Lung microvascular endothelial cell (primary cell): Measurements from ENCODE around the gene LRP1B. TPM values are rescaled to one million over a fixed set of nuclear protein-coding genes. Genes with fewer than 3 reads are reported as not detected.
"Not testable (repeated sequence)": the region's sequence is repeated elsewhere in the genome, so short reads cannot be mapped to it uniquely, and the experiment has no call there.

Source experiments
- DNase-seq, 2 donors: peaks; one replicate each; pipeline versions ENCODE4 v3.0.0 to v3.0.0-alpha.2; 2010; ENCODE audit warnings: low read depth in 2 of 2
- total RNA-seq: library from RNA; depleted of rRNA; stranded (reverse); fragments of >200 nt; gene quantifications from 2 replicates; pipeline ENCODE4 v1.2.1, GENCODE V29; 2014

Gene LRP1B
- total RNA-seq, 1 donor from 2014 or later: not detected

DNA sequence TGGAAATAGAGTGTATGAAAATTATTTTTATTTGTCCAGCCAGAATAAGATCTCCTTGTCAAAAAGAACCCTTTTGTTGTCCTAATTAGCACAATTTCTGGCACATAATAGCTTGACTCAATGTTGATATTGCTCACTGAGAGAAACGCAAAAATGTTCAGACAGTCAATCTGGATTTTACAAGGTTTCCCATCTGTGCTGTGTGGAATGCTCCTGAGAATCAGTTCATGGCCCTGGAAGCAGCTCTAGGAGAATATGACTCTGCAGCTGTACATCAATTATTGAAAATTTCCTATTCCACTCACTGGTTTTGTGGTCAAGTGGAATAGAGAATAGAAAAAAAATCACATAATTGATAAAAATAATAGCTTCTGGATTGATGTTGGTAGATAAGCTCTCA lies 1767.7 kb downstream of the LRP1B start:
- no peak for DNase-seq

DNA sequence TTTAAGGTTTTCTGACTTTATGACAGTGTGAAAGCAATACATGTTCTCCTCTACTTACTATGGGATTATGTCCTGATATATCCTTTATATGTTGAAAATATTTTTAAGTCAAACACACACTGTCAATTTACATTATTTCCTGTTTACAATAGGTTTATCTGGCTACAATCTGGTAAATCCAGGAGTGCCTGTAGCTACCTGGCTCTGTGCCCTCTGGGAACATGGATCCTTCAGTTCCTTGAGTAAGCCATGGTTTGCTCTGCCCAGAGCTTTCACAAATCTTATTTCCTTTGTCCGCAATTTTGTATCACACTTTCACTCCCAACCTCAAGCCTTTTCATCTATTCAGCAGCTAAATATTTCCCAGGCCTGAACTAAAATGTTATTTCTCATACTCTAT lies 1768.5 kb downstream of the LRP1B start:
- no peak for DNase-seq

DNA sequence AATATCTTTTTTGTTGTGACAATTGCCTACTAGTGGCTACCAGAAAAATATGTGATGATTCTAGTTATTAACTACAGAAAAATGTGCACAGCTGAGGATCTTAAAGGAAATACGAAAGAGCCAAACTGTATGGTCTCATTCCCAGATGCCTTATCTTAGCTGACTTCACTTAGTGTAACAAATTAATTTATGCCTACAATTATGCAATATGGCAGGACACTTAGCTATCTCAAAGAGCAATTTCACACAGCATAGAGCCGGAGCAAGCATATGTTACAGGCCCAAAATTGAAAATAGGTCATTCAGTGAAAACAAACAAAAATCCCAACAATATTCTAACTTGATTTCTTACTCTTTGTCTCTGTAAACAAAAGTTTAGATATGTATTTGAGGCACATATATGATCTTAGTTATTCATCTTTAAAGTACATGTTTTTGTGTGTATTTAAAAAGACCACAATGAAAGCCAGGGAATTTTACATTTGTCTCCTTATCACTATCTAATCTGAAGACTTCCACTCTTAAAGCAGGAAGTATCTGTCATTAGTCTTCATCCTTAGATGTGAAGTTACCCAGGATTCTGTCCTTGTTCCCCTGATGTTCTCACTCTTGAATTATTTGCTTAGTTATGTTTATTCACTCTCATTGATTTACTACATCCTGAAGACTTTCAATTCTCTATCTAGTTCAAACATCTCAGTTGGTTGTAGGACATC lies 1771.6 kb downstream of the LRP1B start:
- DNase-seq: no peak

DNA sequence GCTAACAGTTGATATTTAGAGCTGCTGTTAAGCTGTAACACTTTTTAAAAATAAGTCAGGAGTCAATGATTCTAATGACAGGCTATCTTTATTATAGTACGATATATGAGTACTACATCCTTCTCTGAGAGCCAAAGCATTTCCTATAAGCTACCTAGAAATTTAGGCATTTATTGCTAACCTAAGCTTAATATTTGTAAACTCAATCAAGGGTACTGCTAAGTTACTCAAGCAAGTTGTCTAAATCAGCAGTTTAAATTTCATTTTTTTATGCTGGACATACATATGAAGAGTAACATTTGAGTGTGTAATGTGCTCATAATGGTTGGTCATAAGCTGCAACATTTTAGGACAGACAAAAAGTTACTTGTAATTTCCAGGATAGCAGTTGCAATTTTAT lies 1774.1 kb downstream of the LRP1B start:
- DNase-seq: no peak

DNA sequence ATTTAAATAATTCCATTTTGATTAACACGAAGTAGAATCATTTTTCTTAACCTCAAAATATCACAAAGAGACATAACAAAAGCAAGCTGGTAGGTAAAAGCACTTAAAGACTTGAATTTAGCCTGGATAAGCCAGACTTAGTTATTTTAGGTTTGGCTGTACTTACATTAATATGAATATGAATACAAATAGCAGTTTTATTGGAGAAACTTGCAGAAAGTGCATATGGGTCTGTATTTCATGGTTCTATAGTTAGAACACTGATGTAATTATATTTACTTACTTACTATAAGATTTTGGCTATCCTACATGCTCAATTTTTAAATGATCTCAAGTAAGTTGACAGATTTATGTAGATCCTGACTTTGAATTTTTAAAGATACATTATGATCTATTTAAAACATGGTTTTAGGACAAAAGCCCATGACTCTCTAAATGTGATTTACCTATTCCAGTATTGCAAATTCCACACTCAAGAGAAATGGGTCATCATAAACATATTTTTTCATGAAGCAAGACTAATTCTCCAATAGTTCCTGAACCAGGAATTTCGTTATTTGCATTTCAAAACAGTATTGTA lies 1775.2 kb downstream of the LRP1B start:
- no peak for DNase-seq

DNA sequence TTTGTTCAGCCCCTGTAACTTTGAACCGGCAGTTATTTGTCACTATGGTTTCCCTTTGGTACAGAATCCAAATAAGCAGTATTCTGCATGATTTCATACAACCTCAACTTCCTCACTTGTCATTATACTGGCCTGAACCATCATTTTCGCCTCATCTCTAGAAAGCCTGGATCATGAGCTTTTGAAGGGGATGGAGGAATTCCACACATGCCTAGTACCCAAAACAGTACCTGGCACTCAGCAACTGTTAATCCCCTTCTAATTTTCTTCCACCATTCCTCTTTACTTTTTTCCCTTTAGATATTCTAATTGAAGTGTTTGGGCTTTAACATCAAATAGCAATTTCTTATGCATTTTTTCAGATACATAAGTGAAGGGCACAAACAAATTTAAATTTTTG lies 1776.3 kb downstream of the LRP1B start:
- no peak for DNase-seq

DNA sequence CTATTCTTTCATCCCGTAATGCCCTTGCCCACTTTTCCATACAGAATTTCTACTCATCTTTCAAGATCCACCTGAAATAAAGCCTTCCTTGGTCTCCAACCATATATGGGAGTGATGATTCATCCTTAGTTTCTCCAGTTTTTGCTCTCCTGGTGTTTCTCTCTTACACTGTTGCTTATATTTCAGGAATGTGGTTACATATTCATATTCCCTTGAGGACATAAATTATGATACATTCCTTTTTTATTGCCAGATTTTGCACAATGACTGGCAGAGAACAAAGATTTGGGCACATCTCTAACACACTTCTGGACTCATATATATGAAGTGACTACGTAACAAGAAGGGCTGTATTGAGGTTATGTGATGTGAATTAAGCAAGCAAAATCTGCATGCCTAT lies 1777.3 kb downstream of the LRP1B start:
- DNase-seq: no peak

DNA sequence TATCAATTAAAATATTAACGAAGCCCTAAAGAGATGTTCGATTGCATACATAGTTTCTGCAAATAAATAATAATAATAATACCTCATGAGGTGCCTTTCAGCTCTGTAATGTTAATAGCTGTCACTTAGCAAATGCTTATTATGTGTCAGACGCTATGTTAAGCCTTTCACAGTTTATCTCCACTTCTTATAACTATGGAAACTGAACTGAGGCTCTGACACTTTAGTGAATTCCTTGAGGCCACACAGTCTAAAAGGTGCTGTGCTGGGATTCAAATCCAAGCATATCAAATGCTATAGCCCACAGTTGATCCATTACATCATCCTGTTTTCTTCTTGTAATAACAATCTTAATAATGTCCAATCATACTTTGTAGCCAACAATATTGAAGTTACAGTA lies 1779.1 kb downstream of the LRP1B start:
- DNase-seq: no peak

DNA sequence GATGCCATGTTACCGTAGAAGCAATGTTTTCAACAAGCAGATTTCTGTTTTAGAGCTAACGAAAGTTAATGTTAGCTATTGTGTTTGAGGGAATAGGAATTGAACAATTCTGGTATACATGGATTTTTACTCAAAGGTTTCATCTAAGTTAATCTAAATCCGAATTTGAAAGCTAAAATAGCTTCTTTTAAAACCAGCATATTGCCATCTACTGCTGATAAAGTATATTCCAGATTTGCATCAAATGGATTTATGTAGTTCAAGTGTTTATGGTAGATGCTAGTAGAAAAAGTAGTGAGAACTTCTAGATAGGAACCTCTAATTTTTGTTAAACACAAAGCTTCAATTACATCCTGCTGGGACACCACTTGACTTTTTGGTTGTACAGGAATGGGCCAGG lies 1781.1 kb downstream of the LRP1B start:
- no peak for DNase-seq

DNA sequence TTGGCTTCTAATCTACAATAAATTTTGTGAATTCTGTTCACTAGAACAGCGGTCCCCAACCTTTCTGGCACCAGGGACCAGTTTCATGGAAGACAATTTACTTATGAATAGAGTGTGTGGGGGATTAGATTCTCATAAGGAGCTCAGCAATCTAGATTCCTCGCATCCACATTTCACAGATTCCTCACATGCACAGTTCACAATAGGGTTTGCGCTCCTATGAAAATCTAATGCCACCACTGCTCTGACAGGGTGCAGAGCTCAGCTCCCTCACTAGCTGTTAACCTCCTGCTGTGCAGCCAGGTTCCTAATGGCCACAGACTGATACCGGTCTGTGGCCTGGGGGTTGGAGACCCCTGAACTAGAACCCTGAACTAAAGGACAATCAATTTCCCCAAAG lies 1782.0 kb downstream of the LRP1B start:
- no peak for DNase-seq

DNA sequence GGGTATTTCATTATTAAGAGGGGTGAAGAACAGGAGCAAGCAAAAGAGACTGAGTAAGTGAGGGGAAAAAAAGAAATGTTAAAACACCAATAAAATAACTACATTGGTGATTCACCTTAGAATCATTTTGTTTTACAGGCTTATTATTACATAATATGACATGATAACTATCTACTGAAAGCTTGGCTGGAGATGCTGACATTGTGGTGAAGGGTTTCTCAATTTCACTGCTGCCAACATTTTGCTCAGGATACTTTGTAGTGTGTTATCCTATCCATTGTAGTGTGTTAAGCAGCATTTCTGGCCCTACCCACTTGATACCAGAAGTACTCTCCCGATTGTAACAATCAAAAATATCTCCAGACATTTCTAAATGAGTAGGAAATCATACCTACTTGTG lies 1786.0 kb downstream of the LRP1B start:
- DNase-seq: no peak

DNA sequence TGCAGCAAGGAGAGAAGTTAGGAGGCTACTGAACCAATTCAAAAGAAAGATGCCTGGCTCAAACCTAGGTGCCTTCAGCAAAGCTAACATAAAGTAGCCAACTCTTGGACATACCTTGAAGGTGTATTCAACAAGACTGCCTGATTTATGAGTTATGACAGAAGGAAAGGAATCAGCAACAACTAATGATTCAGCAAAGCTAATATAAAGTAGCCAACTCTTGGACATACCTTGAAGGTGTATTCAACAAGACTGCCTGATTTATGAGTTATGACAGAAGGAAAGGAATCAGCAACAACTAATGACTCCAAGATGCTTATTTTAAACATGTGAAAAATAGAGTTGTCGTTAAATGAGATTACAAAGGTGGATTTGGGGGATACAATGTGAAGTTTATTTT lies 1786.5 kb downstream of the LRP1B start:
- not testable (repeated sequence) for DNase-seq

DNA sequence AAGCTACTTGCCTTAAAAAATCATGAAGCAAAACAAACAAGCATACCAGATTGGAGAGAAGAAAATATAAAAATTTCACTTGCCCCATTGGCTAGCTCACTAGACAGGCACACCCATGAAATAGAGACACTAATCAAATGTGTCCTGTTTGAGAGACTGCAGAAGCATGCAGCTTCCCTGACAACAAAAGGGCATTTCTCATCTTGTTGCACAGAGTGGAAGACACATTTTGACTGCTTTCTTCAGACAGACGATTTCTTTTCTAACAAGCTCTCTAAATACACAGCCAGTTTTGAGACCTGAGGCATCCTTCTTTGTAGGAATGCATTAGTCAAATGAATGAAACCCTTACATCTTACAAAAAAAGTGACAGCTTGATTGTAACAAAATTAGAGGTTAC lies 1792.0 kb downstream of the LRP1B start:
- DNase-seq: no peak

DNA sequence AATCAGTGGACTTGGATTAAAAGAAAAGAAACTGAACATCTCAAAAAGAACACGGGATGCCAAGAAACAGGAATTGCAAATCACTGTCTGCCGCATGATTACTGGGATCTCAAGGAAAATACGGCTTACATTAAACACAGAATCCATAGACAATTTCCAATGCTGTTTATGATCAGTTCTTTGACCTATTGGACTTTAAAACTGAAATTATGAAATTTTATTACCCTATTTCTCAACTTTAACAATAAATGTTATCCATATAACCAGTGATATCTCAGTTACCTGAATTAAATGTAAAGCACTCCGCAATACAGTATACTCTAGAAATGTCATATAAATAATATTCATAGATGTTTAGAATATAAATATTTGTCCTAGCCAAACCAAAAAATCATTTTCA lies 1793.8 kb downstream of the LRP1B start:
- no peak for DNase-seq

DNA sequence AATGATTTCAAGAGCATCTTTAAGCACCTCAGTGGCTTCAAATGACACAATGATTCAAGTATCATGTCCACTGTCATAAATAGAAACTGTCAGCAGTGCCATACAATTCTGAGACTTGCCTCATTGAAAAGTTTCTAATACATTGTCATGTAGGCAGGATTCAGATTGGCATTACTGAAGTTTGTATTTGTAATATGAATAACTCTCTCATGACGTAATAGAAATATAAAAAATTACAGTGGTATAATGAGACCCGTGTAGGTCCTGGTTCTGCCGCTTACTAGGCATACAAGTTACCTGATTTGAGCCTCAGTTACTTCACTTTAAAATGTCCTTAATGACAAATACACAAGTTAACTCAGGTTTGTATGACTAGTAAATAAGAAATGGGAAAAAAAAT lies 1814.5 kb downstream of the LRP1B start:
- DNase-seq: no peak

DNA sequence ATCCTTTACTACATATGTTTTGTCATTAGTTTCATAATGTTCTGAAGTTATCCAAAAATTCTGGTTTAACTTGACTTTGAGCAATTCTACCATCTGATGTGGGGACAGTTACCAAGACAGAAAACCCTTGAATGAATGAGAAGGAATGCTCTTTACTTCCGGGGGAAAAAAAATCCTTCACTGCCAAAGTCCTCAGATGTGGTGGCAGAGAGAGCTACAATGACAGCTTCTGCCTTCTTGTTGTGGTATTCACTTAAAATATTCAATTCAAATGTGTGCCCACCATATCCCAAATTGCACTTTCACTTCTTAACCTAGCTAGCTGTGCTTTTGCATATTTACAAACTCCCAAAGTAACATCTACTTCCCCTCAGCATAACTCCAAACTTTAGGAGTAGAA lies 1818.9 kb downstream of the LRP1B start:
- no peak for DNase-seq

DNA sequence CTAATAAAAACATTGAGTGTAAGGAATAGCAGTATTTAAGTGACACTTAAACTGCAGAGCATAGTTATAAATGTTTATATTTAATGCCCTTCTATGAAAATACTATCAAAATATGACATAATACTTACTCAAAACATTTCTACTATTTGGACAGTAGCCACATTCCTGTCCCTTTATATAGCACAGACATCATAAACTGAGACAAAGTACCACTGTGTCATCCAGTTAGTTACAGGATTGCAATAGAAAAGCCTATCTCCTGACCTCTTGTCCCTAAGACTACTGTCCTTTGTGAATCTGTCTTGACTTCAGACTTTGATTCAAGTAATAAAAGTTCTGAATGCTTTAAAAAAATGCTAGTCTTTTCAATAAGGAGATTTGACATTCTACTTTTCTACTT lies 1822.1 kb downstream of the LRP1B start:
- DNase-seq: no peak

DNA sequence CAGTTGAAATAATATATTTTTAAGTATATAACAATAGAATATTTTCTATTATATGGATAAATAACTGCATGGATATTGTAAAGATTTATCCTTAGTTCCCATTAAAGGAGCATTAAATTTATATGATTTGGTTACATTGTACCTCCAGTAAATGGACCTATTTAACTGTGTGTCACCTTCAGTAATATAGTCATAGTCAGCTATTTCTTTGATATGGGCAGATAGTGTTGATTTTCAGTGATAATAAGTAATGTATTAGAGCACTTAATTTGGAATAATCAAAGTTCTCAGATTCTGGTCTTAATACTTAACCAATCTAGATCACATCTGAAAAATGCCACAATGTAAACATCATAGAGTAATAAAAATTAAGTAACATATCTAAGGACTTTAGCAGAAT lies 1823.3 kb downstream of the LRP1B start:
- DNase-seq: no peak

DNA sequence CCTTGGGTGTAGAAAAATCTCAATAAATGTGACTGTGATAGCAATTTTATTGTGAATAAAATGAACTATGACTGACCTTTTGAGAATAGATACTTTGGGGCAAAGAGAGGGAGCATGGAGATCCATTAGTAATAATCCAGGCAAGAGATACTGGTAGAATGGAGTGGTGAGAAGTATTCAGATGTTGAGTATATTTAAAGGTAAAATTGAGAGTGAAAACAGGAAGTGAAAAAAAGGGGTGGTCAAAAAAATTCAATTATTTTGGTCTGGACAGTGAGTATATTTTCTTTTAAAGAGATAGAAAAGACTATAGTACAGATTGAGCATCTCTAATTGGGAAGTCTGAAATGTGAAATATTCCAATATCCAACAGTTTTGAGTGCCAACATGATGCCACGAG lies 1835.0 kb downstream of the LRP1B start:
- DNase-seq: no peak

DNA sequence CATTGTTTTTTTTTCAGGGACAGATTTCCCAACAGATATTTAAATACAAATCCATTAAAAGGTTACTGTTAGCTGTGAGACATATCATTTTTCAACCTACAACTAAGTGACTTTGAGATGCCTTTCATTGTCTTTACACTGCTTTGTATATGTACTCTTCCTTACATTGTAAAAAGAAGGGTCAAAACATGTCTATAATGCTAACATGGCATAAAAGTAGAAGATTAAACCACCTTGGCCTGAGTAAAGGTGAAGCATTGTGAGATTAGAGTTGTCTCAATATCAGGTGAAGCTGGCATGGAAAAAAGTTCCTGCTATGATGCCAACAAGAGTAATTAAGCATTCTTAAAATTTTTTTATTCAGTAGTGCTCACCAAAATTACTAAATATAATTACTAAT lies 1842.1 kb downstream of the LRP1B start:
- DNase-seq: no peak

DNA sequence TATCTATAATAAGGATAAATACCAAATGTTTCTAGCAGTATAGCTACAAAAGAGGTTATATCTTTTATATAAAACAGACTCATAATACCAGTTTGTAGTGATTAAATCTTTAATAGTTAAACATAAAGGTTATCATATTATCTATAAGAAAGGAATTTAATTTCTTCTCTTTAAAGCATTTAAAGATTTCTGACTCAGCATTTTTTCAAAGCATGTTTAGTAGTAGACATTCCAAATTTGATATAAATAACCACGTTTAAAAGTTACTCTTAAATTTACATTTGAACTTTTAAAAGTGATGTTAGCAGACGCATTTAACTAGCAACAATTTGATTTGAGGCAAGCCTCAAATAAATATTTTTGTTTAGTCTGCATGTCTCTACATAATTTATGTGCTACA lies 1842.6 kb downstream of the LRP1B start:
- no peak for DNase-seq

DNA sequence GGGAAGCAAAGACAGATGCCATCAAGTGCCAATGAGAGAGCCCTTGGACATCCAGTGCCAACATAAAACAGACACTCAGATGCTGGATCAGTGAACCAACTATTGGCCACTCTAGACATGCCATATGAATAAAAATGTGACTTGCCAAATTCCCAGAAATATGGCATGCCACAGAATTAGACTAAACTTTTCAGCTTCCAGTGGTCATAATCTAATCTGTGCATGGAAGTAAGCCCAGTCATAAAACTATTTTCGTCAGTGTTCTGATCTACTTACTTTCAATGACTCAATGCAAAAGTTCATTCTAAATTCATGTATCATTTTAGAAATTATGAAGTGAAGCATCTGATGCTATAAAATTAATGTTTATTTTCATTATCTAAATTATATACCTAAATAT lies 1844.4 kb downstream of the LRP1B start:
- no peak for DNase-seq

DNA sequence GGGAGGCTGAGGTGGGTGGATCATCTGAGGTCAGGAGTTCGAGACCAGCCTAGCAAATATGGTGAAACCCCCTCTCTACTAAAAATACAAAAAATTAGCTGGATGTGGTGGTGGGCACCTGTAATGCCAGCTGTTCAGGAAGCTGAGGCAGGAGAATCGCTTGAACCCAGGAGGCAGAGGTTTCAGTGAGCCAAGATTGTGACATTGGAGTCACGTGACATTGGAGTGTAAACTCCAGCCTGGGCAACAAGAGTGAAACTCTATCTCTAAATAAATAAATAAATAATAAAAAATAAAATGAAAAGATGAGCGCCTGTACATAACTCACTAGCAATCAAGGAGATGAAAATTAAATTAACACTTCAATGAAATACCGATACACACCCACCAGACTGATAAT lies 1853.5 kb downstream of the LRP1B start:
- DNase-seq: not testable (repeated sequence)

DNA sequence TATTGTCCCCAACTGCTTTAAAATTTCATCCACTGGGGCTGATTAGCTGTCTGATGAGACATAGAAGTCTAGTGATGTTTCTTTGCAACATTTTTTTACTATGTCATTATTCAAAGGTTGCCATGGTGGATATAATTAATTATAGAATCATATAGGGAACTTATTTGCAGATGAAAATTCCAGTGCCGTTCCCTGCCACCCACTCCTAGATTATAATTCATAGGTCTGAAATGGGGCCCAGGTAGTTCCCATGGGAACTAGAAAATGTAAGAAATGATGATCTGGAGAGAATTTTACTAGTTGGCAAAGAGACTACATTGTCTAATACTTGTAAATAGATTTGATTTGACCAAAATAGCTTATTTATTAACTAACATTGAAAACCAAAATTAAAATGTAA lies 1854.2 kb downstream of the LRP1B start:
- DNase-seq: no peak
